Glutamatergic neuron (in vitro differentiated cells): ENCODE results near the gene DNAJC1. TPM values are rescaled to one million over a fixed set of nuclear protein-coding genes. Genes with fewer than 3 reads are reported as not detected.

ENCODE experiments used
- DNase-seq: peaks from one replicate; pipeline ENCODE4 v3.0.0; 2022
- H3K27ac Mint-ChIP-seq: one replicate; pipeline ENCODE4 v1.8.0; 2020; ENCODE audit warnings: mild to moderate bottlenecking, mixed read lengths, inconsistent platforms; ENCODE audit not compliant: unreplicated experiment
- H3K27me3 Mint-ChIP-seq: one replicate; pipeline ENCODE4 v1.8.0; 2020; ENCODE audit warnings: mild to moderate bottlenecking, moderate library complexity, mixed read lengths, inconsistent platforms; ENCODE audit not compliant: unreplicated experiment
- H3K36me3 Mint-ChIP-seq: one replicate; pipeline ENCODE4 v1.8.0; 2020; ENCODE audit warnings: mild to moderate bottlenecking, mixed read lengths, inconsistent platforms; ENCODE audit not compliant: unreplicated experiment
- H3K4me1 Mint-ChIP-seq: one replicate; pipeline ENCODE4 v1.8.0; 2020; ENCODE audit warnings: mild to moderate bottlenecking, low read depth, mixed read lengths, inconsistent platforms; ENCODE audit not compliant: unreplicated experiment
- H3K4me3 Mint-ChIP-seq: one replicate; pipeline ENCODE4 v1.8.0; 2020; ENCODE audit warnings: mild to moderate bottlenecking, mixed read lengths, inconsistent platforms; ENCODE audit not compliant: unreplicated experiment
- H3K9me3 Mint-ChIP-seq: one replicate; pipeline ENCODE4 v1.8.0; 2020; ENCODE audit warnings: mild to moderate bottlenecking, moderate library complexity, mixed read lengths, inconsistent platforms; ENCODE audit not compliant: unreplicated experiment
- CTCF ChIP-seq: fragments of 200-600 bp; sonication (generic); IDR thresholded peaks from one replicate; pipeline ENCODE4 v1.5.0; 2021; ENCODE audit not compliant: partially characterized antibody, unreplicated experiment
- total RNA-seq: library from RNA; stranded (reverse); fragmentation: NEBNext Ultra II Directional; extraction: Animal tissue kit (Norgen Biotek cat#: 25700); gene quantifications from one replicate; pipeline ENCODE4 v1.2.1, GENCODE V29; 2021; ENCODE audit not compliant: unreplicated experiment

Gene DNAJC1
- total RNA-seq, 1 donor from 2014 or later = 4.3 TPM

- no peak overlapping the region for H3K27ac Mint-ChIP-seq
- H3K9me3 Mint-ChIP-seq = peaks cover 8% of the 10 kb centered on the region
- H3K4me1 Mint-ChIP-seq = peaks cover 4% of the 10 kb centered on the region
- H3K36me3 Mint-ChIP-seq = no peaks in the 10 kb centered on the region
- no peak overlapping the region for H3K4me3 Mint-ChIP-seq
- no peak for DNase-seq
- no peaks in the 10 kb centered on the region for H3K27me3 Mint-ChIP-seq
- TF ChIP-seq CTCF = no peak
Measured at GRCh38 chr10:22005763-22006162, 2.2 kb upstream of the DNAJC1 start.

GRCh38 chr10:22003964-22004281 lies 393 bp upstream of the DNAJC1 start:
- Mint-ChIP-seq H3K9me3 (peaks cover 8% of the 10 kb centered on the region), H3K4me3 (peak overlapping the region; percentile 67), H3K4me1 (peaks cover 4% of the 10 kb centered on the region), H3K27ac (peak overlapping the region; percentile 1), H3K36me3 (no peaks in the 10 kb centered on the region), H3K27me3 (no peaks in the 10 kb centered on the region)
- DNase-seq = no peak
- TF ChIP-seq CTCF = no peak

GRCh38 chr10:22002591-22003176 lies 846 bp downstream of the DNAJC1 start:
- Mint-ChIP-seq H3K27ac (peak overlapping the region; percentile 31), H3K4me3 (peak overlapping the region; percentile 92), H3K27me3 (no peaks in the 10 kb centered on the region), H3K4me1 (peaks cover 4% of the 10 kb centered on the region), H3K9me3 (peaks cover 8% of the 10 kb centered on the region), H3K36me3 (no peaks in the 10 kb centered on the region)
- no peak for DNase-seq
- TF ChIP-seq CTCF = no peak

- H3K4me1 Mint-ChIP-seq = no peaks in the 10 kb centered on the region
- H3K36me3 Mint-ChIP-seq = no peaks in the 10 kb centered on the region
- DNase-seq = no peak
- H3K9me3 Mint-ChIP-seq = no peaks in the 10 kb centered on the region
- H3K27me3 Mint-ChIP-seq = no peaks in the 10 kb centered on the region
- no peak overlapping the region for H3K27ac Mint-ChIP-seq
- no peak for TF ChIP-seq CTCF
- H3K4me3 Mint-ChIP-seq = no peak overlapping the region
Measured at GRCh38 chr10:21995557-21995956, 8.0 kb downstream of the DNAJC1 start.

- Mint-ChIP-seq H3K4me3 (no peak overlapping the region), H3K9me3 (no peaks in the 10 kb centered on the region), H3K4me1 (no peaks in the 10 kb centered on the region), H3K27ac (no peak overlapping the region), H3K36me3 (no peaks in the 10 kb centered on the region), H3K27me3 (no peaks in the 10 kb centered on the region)
- no peak for DNase-seq
- peak; percentile 64 for TF ChIP-seq CTCF
Measured at GRCh38 chr10:21993360-21994001, 10.0 kb downstream of the DNAJC1 start.
